ENCODE data around the gene ADCY2.

The ADCY2 gene

DNA sequence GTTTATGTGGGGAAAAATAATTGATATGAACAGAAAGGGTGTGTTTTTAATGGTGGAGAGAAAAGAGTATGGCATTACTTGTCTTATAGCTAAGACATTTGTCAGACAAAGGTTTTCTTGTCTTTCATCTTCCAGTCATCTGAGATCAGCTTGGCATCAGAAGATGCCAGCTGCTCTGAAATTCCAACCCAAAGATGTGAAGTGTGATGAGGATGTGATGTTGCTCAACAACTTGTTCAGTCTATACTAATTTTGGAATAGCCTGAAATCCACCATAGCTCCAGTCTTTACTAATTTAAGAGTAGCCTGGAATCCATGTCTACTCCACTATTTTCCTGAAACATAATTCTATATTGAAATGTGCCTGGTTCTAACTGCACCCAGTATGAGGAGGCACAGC, 272.7 kb downstream of the ADCY2 start:
- DNase-seq = no peak

DNA sequence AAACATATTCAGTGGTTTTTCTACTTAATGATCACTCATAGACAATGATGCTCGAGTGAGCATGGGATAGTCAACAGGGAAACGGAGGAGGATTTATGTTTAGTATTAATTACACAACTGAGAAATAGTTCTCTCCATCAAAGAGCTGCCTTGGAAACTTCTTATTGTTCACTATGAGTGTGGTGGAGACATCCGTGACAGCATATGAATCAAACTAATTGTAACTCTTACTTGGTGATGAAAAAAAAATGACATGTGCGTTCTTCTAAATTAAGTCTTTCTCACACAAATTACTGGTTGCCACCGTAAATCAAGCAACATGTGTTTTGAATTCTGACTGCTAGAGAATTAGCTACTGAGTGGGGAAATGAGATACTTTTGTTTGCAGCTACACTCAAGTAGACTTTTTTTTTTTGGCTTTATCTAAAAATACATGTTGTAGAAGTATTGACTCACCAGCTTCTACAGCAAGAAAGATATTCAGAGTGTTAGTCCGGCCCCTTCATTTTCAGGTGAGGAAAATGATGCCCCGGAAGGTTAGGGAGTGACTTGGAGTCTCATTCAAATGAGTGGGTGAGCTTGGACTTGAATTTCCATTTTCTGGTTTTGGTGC, 275.5 kb downstream of the ADCY2 start:
- DNase-seq = no peak

DNA sequence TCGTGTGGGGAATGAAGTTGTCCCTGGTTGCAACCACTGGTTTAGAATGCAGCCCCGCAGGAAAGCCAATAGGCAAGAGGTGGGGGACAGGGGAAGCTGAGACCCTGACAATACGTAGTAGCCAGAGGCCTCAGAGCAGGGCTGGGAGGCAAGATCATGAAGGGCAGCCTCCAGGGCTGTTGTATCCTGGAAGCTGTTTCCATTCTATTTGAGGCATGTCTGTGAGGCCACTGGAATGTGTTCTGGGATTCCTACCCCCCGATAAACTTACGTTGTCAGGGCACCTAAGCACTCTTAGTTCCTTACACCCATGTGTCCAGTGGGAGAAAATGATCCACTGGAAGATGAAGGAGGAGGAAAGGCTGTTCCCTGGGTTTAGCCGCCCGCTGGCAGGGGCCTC, 277.7 kb downstream of the ADCY2 start:
- DNase-seq = no peak

DNA sequence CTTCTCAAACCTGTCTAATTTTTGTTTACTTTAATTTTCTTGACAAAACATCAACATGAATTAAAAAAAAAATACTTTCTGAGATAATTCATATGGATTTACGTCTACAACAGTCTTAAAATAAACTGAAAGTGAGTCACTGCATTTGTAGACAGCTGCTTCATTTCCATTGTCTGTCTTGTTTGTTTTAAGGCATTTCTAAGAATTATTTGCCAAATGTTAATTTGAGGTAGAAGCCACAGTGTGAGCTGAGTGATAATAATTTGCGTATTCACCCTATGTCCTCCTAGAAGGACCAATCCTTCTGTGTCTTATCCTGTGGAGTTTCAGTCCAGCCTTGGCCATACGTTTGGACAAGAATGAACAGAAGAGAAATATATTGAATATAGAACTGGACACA, 280.5 kb downstream of the ADCY2 start:
- DNase-seq = no peak

DNA sequence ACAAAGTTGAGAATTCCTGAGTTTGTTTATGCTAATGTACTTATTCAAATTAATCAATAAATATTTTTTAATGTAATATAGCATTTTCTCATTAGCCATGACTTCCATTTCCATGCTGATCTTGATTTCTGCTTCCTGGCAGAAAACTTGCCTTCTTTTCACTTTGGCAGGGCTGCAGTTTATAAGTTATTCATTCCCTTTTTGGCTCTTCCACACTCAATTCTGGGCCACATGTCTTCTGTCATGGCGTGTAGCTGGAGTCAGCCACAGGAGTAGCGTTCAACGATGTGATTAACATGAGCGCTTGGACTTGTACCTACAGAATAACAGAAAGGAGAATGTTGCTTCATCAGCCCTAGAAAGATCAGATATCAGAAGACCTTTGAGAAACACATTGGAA, 282.1 kb downstream of the ADCY2 start:
- DNase-seq = no peak

DNA sequence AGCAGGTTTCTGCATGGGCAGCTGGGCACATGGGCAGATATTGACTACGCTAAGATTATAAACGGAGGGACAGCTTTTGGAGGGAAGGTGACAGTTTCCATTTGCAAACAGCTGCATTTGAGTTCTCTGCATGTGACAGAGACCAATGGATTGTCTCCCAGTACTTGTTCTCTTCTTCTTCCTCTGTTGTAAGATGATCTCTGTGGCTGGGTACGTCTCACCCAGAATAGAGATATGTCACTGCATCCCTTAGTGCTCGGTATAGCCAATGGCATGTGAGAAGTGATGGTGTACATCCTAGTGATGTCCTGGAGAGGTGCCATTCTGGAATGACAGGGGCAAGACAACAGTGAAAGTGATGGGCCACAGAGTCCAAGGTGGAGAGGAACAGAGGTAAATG, 283.7 kb downstream of the ADCY2 start:
- DNase-seq = no peak

DNA sequence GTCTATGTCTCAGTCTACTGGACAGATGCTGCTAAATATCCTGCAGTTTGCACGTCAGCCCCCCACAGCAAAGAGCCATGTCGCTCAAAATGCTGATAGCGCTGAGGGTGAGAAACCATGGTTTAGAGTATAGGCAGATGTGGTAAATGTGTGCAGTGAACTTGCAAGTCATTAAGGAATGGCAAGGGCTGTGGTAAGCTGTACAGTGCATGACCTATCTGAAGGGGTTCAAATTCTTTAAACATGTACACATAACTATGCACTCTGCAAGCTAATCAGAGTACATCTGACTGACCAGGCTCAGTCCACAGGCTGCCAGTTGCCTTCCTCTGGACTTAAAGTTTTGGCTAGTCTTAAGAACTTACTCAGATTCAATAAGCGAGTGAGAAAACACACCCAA, 284.3 kb downstream of the ADCY2 start:
- no peak for DNase-seq

DNA sequence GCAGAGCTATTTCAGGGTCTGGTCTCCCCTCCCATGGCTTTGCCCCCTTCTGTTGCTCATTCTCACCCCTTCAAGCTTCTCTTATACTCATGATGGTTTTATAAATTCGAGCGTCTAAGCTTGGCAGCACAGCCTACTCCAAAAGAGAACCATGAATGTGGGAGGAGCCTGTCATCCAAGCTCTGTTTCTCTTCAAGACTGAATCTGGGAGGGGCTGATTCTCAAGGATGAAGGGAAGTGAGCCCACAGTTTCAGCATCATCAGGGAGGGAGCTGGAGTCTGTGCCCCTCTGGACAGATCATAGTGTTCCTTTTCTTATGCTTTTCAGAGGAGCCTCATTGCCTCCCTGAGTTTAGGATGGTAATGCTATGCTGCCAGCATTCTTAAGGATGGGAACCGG, 286.4 kb downstream of the ADCY2 start:
- no peak for DNase-seq

DNA sequence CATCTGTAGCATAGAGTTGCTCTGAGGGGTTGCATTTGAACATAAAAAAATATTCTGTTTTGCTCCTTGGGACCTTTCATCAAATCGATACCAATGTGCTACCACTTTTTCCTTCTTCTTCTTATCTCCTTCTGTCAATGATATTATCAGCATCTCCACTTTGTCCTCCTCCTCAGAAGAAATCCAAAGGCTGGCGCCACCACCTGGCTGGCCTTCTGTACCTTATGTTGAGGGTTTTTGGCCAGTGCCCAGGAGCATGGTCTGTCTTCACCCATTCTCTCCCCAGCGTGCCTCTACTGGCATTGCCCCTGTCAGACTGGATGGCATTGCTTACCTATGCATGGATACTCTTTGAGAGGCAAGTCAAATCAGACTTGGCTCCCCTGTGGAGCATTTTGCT, 287.8 kb downstream of the ADCY2 start:
- DNase-seq = no peak

DNA sequence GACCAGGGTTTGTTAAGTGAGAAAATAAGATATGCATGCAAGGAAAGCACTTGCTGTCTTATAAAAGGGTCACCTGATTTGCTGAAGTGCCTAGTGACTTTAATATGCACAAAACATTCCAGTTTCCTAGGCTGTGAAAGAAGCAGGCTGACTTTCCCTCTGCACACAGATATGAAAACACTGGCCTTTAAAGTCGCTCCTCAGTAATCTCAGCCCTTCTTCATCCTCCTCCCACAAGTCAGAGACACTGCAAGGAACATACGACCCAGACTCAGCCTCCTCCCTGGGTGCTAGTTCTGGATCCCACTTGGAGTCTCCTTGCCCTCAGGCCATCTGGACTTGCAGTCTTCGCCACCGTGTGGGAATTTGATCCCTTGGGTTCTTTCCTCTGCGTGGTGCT, 288.9 kb downstream of the ADCY2 start:
- DNase-seq = no peak

DNA sequence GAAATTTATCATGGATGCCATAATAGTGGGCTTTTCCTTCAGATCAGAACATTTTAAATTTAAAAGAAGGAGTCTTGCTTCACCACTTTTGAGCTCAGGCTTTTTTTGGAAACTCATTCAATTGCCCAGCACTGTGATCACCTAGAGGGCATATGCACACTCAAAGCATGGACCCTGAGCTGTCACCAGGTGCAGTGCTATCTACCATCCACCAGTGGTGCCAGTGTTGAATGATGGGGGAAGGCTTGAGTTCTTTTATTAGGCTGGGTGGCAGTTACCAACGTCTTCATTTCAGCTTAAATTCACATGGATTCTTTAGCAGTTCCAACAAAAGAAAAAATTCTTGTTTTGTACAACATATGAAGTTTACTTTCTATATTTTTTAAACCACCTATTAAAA, 290.9 kb downstream of the ADCY2 start:
- DNase-seq = no peak

DNA sequence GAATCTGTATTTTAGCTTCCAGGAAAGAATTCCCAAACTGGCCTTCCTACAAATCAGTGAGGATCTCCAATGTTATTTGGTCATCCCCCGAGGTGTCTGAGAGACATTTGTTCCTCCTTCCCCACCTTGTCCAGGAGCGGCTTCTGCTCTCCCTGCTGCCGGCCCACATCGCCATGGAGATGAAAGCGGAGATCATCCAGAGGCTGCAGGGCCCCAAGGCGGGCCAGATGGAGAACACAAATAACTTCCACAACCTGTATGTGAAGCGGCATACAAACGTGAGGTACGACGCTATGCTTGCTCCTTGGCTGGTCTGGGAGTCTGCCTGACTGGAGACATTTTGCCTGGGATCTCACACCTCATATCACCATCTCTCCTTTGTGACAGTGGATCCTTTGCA, 294.6 kb downstream of the ADCY2 start:
- no peak for DNase-seq

DNA sequence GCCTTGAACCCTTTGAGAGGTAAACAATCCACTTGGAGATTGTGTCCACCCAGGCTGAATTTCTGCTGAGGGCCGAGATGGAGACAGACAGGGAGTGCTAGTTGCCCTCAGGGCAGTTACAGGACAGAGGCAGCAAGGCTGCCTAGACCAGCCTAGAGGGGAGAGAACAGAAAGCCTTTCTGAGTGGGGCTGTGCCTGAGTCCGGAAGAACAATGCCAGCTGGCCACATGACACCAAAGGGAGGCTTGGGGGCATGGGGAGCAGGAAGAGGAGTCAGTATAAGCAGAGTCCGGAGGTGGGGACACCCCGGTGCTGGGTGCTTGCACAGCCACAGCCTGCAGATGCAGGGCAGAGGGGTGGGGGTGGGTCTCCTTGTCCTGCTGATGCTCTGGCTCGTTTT, 309.3 kb downstream of the ADCY2 start:
- no peak for DNase-seq

DNA sequence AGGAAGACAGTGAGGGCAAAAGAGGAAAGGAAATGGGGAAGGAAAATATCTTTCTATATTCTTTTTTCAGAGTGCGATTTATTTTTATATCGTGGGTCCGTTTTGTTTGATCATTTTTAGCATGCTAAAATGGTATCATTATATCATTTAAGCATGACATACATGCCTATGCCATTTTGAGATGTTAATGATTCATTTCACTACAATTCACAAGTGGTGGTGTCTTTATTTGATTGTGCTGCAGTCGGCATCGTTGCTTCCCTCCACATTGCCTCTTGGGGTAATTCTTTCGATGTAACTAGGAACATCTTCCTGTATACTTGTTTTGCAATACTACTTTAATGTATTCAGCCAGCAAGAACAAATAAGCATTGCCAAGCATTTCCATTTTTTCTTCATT, 309.8 kb downstream of the ADCY2 start:
- no peak for DNase-seq

DNA sequence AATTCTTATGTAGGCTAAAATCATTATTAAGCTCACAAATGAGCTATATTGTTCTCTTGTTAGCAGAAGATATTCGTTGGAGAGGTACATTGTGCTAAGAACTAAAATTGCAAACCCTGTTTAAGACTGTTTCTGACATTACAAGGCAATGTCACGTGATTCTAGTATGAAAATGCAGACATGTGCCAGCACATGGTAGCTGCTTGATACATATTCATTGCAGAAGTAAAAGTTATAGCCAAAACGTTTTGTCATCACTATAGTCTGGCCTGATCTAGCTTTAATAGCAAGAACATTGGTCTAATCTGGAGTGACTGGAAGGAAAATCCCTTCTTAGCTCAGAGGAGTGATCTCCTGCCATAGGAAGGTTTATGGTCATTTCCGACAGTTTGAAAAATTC, 310.3 kb downstream of the ADCY2 start:
- DNase-seq = no peak

DNA sequence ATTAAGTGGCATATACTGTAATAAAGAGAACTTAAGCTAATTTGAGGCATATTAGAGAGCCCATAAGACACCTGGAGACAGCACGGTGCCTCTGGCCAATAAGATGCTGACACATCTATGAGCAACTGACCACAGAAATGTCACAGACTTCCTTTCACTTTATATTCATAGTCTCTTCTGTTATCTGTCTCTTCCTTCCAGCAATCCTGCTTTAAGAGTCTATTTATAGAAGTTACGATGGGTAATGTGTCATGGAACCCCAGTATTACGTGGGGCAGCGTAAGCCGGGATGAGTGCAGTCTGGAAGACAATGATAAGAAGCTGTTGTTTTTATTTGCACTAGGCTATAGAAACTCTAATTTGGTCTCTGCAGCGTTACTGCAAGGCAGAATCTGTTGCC, 318.2 kb downstream of the ADCY2 start:
- DNase-seq = no peak

DNA sequence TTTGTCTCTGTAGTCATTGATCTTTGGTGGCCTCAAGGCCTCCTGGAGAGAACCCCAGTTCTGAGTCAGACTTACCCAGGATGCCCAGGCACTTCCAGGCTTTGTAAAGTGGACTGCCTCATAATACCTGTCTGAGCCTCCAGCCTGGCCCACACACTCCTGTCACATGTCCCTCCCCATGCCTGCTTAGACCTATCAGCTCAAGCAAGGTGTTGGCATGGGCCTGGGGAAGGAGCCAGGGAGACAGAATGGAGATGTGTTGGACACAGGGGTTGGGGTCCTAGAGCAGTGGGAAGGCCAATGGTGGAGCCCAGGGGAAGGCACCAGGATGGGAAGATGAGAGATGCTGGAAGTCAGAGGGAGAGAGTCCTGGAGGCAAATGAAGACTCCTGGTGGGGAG, 318.8 kb downstream of the ADCY2 start:
- DNase-seq = no peak

DNA sequence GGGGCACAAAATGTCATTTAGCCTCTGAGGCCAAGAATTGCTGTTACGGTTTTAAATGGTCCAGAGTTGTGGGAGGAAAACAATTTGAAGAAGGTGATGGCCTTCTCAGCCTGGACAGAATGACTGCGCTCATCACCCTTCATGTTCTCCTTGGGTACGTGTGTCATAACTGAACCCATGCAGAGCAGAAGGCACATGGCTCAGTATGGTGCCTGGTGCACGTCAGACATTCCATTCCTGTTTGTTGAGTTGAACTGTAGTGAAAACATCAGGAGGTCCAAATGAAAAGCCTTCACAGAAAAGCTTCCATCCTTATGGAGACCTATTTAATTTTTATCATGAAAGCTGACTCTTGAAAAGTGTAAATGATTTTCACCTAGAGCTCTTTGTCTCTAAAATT, 321.8 kb downstream of the ADCY2 start:
- no peak for DNase-seq

DNA sequence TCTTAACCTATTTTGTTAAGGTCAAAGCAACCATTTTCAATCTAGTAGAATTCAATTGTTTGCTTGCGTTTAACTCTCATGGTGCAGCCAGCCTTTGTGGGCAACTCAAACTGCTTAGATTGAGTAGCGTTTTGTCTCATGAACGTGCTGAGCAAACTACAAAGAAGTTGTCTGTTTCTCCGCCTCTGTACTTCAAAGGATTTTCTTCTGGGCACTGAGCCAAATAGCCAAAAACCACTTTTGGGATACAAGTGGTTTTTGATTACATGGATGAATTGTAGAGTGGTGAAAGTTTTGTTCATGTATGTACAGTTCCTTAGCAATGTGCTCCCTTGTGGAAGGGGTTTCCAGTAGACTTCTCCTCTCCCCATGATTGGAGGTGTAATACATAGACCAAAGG, 332.1 kb downstream of the ADCY2 start:
- no peak for DNase-seq

DNA sequence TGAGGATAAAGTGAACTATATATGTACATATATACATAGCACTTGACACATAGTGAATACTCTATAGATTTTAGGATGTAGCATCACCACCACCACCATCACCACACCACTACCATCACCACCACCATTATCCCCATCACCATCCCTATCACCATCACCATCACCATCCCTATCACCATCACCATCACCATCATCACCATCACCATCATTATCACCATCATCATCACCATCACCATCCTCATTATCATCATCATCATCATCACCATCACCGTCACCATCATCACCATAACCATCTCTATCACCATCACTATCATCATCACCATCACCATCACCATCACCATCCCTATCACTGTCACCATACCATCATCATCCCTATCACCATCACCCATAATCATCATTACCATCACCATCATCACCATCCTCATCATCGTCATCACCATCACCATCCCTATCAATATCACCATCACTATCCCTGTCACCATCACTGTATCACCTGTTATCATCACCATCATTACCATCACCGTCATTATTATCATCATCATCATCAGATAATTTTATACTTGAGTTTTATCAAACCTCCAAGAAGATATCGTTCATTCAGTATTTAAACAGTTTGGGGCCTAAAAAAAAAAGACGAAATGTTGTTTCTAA, 345.6 kb downstream of the ADCY2 start:
- DNase-seq = no peak

DNA sequence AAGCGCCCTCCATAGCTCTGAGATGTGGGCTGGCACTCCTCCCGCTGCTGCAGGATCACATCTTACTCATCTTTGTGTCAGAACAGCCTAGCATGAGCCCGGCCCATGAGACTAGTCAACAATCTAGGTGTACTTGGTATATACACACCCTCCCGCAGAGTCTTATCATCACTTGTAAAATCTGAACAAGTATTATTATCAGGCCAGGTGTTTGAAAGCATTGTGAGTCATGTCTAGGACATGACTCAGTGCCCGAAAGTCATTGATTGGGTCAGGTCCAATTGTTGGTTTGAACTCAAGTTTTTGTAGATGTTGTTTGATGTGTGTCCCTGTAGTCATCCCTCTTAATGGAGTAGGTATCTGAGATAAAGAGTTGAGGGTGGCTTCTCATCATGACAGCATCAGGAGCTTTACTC, 346.3 kb downstream of the ADCY2 start:
- no peak for DNase-seq

DNA sequence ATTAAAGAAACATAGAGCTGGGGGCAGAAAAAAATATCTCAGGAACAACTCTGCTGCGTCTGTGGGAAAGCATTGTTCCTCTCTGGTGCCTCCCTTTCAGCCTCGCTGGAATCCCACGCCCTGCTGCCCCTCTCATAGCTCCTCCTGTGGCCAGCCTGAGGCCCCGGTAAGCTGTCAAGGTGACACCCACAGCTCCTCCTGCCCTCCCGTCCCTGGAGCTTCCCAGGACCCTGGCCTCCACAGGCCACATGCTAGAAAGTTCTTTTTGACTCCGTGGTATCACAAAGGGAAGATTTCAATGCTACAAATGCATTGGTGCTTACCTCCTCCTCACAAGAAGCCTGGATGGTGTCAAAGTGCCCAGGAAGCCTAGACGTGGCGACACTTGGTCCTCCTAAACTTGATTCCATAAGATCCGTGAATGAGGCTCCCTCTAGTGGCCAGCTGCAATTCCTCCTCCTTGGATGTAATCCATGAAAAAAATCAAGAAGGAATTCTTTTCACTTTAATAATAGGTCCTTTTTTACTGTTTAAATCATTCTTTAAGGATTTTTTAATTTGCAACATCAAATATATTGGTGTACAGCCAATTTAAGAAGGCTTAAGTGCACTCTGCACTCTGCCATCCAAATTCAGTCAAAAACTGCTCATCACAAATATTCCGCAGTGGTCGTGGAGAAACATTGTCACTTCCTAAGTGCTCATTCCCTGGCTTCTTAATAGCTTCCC, 350.1 kb downstream of the ADCY2 start:
- peak in 2 of 5 donors; percentile 8 to 27 for DNase-seq

DNA sequence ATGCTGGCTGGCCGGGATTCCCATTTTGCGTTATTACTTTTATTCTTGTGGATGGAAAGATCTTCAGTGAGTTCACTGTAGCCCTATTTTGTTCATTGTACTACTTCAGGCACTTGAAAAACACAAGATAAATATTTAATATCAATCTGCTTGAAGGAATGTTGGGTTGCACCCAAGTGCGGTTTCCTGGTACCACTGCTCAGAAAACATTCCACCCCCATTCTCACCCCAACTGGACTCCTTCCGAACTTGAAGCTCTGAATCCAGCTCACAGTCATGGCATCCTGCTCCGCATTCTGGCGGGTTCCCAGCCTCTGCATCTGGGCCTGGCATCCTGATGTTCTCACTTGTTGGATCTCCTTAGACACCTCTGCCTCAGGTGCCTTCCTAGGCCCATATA, 351.8 kb downstream of the ADCY2 start:
- no peak for DNase-seq

DNA sequence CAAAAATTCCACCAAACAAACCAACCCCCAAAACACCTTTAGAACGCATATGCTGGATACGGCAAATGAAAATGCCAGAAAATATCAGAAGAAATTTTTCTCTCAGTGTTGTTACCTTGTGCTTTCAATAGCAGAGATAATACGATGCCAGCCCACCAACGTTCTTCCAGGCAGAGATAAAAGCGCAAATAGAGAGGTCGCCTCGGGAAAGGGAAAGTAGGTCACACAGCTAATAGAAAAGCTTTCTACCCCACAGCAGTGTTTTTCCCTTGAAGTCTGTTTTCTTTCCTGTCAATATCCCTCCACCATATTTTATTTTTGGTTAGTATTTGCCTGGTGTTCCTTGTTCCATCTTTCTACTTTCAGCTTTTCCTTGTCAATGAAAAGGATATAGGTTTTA, 353.7 kb downstream of the ADCY2 start:
- DNase-seq = no peak

DNA sequence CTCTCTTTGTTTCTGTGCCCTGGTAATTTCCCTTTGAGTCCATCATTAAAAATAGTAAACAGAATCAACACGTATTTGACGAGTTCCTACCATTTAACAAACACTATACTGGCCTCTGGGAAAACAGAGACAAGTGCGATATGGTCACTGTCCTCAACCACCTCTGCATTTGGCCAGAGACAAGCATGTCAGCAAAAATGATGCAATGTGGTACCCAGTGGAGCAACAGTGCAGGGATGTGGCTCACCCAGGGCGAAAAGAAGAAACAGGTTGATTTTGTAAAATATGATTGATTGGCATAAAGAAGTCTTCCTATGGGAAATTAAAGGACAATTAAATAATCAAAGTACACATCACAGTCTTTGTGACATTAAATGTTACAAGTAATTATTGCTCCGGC, 355.9 kb downstream of the ADCY2 start:
- DNase-seq = no peak
